Transverse colon (tissue), 4 donors: ENCODE results near the gene TOR1A.

Source experiments
- CTCF ChIP-seq, 5 experiments: fragments of 200-600 bp in 3 of 5; fragments of 450-650 bp in 2 of 5; sonication (generic) in 3 of 5; IDR thresholded peaks; 1 replicate in 2 of 5; 2 replicates in 3 of 5; pipeline ENCODE4 v1.5.1; 2016 to 2017; ENCODE audit warnings: antibody characterized with exemption in 5 of 5, inconsistent platforms in 3 of 5, mild to moderate bottlenecking in 2 of 5, moderate library complexity in 1 of 5
- EP300 ChIP-seq: sonication (generic); formaldehyde crosslinking; IDR thresholded peaks from one replicate; pipeline ENCODE4 v1.6.1; 2017; ENCODE audit warnings: antibody characterized with exemption, low read depth
- POLR2A ChIP-seq: fragments of 450-650 bp; IDR thresholded peaks from one replicate; pipeline ENCODE4 v1.6.1; 2016; ENCODE audit warnings: antibody characterized with exemption, mild to moderate bottlenecking, moderate library complexity
- POLR2AphosphoS5 ChIP-seq, 3 donors: sonication (generic); formaldehyde crosslinking; IDR thresholded peaks; one replicate each; pipeline ENCODE4 v1.6.1; 2016; ENCODE audit warnings: antibody characterized with exemption in 3 of 3

- no peak for TF ChIP-seq POLR2AphosphoS5 (IDR thresholded peaks at IDR 0.05)
- TF ChIP-seq CTCF (IDR thresholded peaks at IDR 0.05), result no peak
- TF ChIP-seq POLR2A, result no peak
- no peak for TF ChIP-seq EP300
Observed at GRCh38 chr9:129813661-129814060, 10.3 kb downstream of the TOR1A start.
